IMR-90 (cell line): Measurements from ENCODE around the gene HOXA7. TPM values are rescaled to one million over a fixed set of nuclear protein-coding genes. Genes with fewer than 3 reads are reported as not detected.

Experiments used
- ATAC-seq: fragments of 200-7000 bp; cut with Tn5 transposase; 2 replicates; pipeline ENCODE4 v1.9.1; 2020; ENCODE audit warnings: low read depth, mild to moderate bottlenecking, moderate library complexity
- BruUV-seq: library from RNA; stranded (reverse); fragments of 400-500 nt; replicated peaks from 2 replicates; lab custom pipeline; 2021; lab: Mats Ljungman, UMichigan
- CTCF ChIA-PET: fragments of 300-600 bp; formaldehyde crosslinking; extraction: SDS; loops from one replicate; lab custom pipeline; 2021; ENCODE audit warnings: antibody characterized with exemption; lab: Yijun Ruan, JAX
- POLR2A ChIA-PET: fragments of 300-600 bp; sonication (Branson Sonifier 250); formaldehyde crosslinking; loops from one replicate; lab custom pipeline; 2022; ENCODE audit warnings: antibody characterized with exemption; ENCODE audit not compliant: unreplicated experiment; lab: Charles Lee
- DNase-seq: peaks from one replicate; pipeline ENCODE4 v3.0.0; 2013
- H2AFZ ChIP-seq: replicated peaks from 2 replicates; pipeline ENCODE3; 2013; ENCODE audit warnings: low read length, mild to moderate bottlenecking; ENCODE audit not compliant: poor library complexity
- H2AK5ac ChIP-seq: 2 replicates; pipeline ENCODE4 v1.6.1; 2013; ENCODE audit warnings: low read depth, low read length, inconsistent platforms
- H2AK9ac ChIP-seq: replicated peaks from 2 replicates; pipeline ENCODE3; 2013; ENCODE audit warnings: mild to moderate bottlenecking, low read depth, low read length, moderate library complexity; ENCODE audit not compliant: poor library complexity
- H2BK120ac ChIP-seq: 2 replicates; pipeline ENCODE4 v1.6.1; 2013; ENCODE audit warnings: low read depth, low read length, inconsistent platforms
- H2BK15ac ChIP-seq: 3 replicates; pipeline ENCODE4 v1.6.1; 2013; ENCODE audit warnings: low read depth, low read length, inconsistent platforms
- H2BK20ac ChIP-seq: 2 replicates; pipeline ENCODE4 v1.6.1; 2013; ENCODE audit warnings: low read depth, mild to moderate bottlenecking, inconsistent platforms, low read length, moderate library complexity
- H2BK5ac ChIP-seq: 2 replicates; pipeline ENCODE4 v1.6.1; 2013; ENCODE audit warnings: mild to moderate bottlenecking, low read depth, low read length, inconsistent platforms; ENCODE audit not compliant: poor library complexity, severe bottlenecking
- H3K14ac ChIP-seq: replicated peaks from 2 replicates; pipeline ENCODE4 v1.6.1; 2013; ENCODE audit warnings: low read depth, low read length, inconsistent platforms
- H3K18ac ChIP-seq: 2 replicates; pipeline ENCODE4 v1.6.1; 2013; ENCODE audit warnings: low read depth, low read length, control low read depth
- H3K23ac ChIP-seq: 2 replicates; pipeline ENCODE4 v1.6.1; 2013; ENCODE audit warnings: low read depth, low read length, inconsistent platforms
- H3K27ac ChIP-seq: 2 replicates; pipeline ENCODE4 v1.5.1; 2013; ENCODE audit warnings: mild to moderate bottlenecking, control low read depth, low read length; ENCODE audit not compliant: insufficient read depth
- H3K27me3 ChIP-seq: 2 replicates; pipeline ENCODE4 v1.6.1; 2013; ENCODE audit warnings: low read length; ENCODE audit not compliant: control insufficient read depth, insufficient read depth
- H3K36me3 ChIP-seq: 2 replicates; pipeline ENCODE4 v1.6.1; 2013; ENCODE audit warnings: low read length, mixed read lengths; ENCODE audit not compliant: control insufficient read depth, insufficient read depth
- H3K4ac ChIP-seq: 2 replicates; pipeline ENCODE4 v1.6.1; 2013; ENCODE audit warnings: low read depth, low read length, inconsistent platforms
- H3K4me1 ChIP-seq: 2 replicates; pipeline ENCODE4 v1.6.1; 2013; ENCODE audit warnings: low read length, mixed read lengths; ENCODE audit not compliant: control insufficient read depth, insufficient read depth
- H3K4me2 ChIP-seq: 2 replicates; pipeline ENCODE4 v1.6.1; 2013; ENCODE audit warnings: low read depth, mild to moderate bottlenecking, control low read depth, low read length, moderate library complexity
- H3K4me3 ChIP-seq: 2 replicates; pipeline ENCODE4 v1.5.1; 2013; ENCODE audit warnings: low read depth, mild to moderate bottlenecking, control low read depth, low read length, moderate library complexity; ENCODE audit not compliant: insufficient read depth
- H3K56ac ChIP-seq: 2 replicates; pipeline ENCODE4 v1.6.1; 2013; ENCODE audit warnings: low read length, inconsistent platforms; ENCODE audit not compliant: insufficient read depth; ENCODE audit errors: extremely low read depth
- H3K79me1 ChIP-seq, 2 experiments: 2 replicates each; pipeline ENCODE4 v1.6.1; 2013; ENCODE audit warnings: low read length in 2 of 2, inconsistent platforms in 1 of 2, low read depth in 1 of 2
- H3K9ac ChIP-seq: 2 replicates; pipeline ENCODE4 v1.6.1; 2013; ENCODE audit warnings: low read depth, low read length, control low read depth
- H3K9me1 ChIP-seq: 2 replicates; pipeline ENCODE4 v1.6.1; 2013; ENCODE audit warnings: low read length, inconsistent platforms; ENCODE audit not compliant: insufficient read depth
- H3K9me3 ChIP-seq: 2 replicates; pipeline ENCODE4 v1.6.1; 2013; ENCODE audit warnings: low read length; ENCODE audit not compliant: control insufficient read depth, insufficient read depth
- H4K20me1 ChIP-seq: 2 replicates; pipeline ENCODE4 v1.6.1; 2013; ENCODE audit warnings: low read length, inconsistent platforms; ENCODE audit not compliant: insufficient read depth
- H4K5ac ChIP-seq: 2 replicates; pipeline ENCODE4 v1.6.1; 2013; ENCODE audit warnings: mild to moderate bottlenecking, low read depth, low read length, control low read depth
- H4K8ac ChIP-seq, 2 experiments: 2 replicates each; pipeline ENCODE4 v1.6.1; 2013; ENCODE audit warnings: low read depth in 2 of 2, low read length in 2 of 2, control low read depth in 1 of 2, inconsistent platforms in 1 of 2
- H4K91ac ChIP-seq: 2 replicates; pipeline ENCODE4 v1.6.1; 2013; ENCODE audit warnings: low read depth, low read length, inconsistent platforms; ENCODE audit not compliant: insufficient read depth
- CHD1 ChIP-seq: IDR thresholded peaks from 2 replicates; pipeline ENCODE4 v1.6.1; 2012; ENCODE audit warnings: low read depth, low read length, improper control_type of control experiment
- POLR2A ChIP-seq: IDR thresholded peaks from 2 replicates; pipeline ENCODE4 v1.6.1; 2012; ENCODE audit warnings: mild to moderate bottlenecking, low read depth, low read length
- WGBS, 2 experiments: methylation state at CpG; one replicate each; pipeline versions ENCODE4 v1.1.5 to v1.1.7; 2013; ENCODE audit warnings: missing lambda C conversion rate in 2 of 2; ENCODE audit not compliant: insufficient read length in 1 of 2; ENCODE audit errors: extremely low coverage in 2 of 2; 5-methylcytosine and 5-hydroxymethylcytosine counted together
- dilution Hi-C: fragments of 300-500 bp; cut with HindIII; formaldehyde crosslinking; loops from one replicate; pipeline ENCODE4 v1.14.3; 2018; ENCODE audit warnings: low sequenced_read_pairs; ENCODE audit not compliant: unreplicated experiment
- in situ Hi-C: fragments of 300-500 bp; cut with MboI; formaldehyde crosslinking; loops from 3 replicates; pipeline ENCODE4 v1.14.3; 2019; ENCODE audit warnings: low sequenced_read_pairs, inconsistent platforms, mixed read lengths
- intact Hi-C: fragments of 100-400 bp; cut with micrococcal nuclease; formaldehyde crosslinking; loops from 2 replicates; pipeline ENCODE4 v1.10.0; 2022
- polyA plus RNA-seq, 3 experiments: library from polyadenylated mRNA; depleted of rRNA; stranded (reverse); fragments of >200 nt; gene quantifications; 2 replicates each; pipeline ENCODE4 v1.2.3, GENCODE V29; 2012; ENCODE audit warnings: low replicate concordance in 1 of 3
- total RNA-seq: library from RNA; depleted of rRNA; stranded (reverse); fragments of >200 nt; gene quantifications from 2 replicates; pipeline ENCODE4 v1.2.3, GENCODE V29; 2012

The HOXA7 gene
- total and polyA plus RNA-seq, 2 of the 4 experiments (the other 2 are of a cell fraction), result 0.18 to 1.7 TPM

DNA sequence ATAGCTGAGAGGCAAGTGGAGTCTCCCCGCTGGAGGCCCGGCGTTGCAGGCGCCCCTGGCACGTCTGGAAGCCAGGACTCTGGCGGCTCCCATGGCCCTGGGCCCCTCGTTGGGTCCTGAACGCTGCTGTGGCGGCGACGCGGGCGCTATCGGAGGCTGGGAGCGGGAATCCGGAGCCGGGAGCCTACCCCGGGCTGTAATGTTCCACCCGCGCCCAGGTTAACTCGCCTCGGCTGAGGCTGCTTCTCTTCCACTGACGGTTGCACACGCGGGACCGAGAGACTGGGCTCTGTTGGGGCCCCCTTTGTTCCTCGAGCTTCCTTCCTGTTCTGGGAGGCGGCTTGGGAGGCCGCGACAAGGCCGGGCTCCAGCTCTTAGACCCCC, 11.7 kb downstream of the HOXA7 start:
- in situ Hi-C loops, result loop anchor here (5.0 to 10.0 kb wide), 3 partner anchors 42 to 950 kb away; partner anchors contain the start of gene HOXA2
- Histone ChIP-seq H2AFZ (peak overlapping the region; percentile 90), H3K27me3 (no peaks in the 10 kb centered on the region), H3K36me3 (peaks cover 9% of the 10 kb centered on the region), H4K8ac (peak overlapping the region; percentile 58 to 84), H4K20me1 (no peaks in the 10 kb centered on the region), H3K4me2 (peak overlapping the region; percentile 83), H2BK120ac (peak overlapping the region; percentile 73), H3K79me1 (peaks cover 9 to 35% of the 10 kb centered on the region in 2 experiments; a peak in 3 of 4 replicates), H3K9me1 (no peaks in the 10 kb centered on the region), H3K4me3 (peak overlapping the region; percentile 40), H3K4me1 (peaks cover 18% of the 10 kb centered on the region), H3K9ac (peak overlapping the region; percentile 87), H3K18ac (peak overlapping the region; percentile 77; the same call in 1 of the 2 replicates), H2BK20ac (peak overlapping the region; percentile 30; the same call in 1 of the 2 replicates), H2AK5ac (no peak overlapping the region), H3K56ac (peak overlapping the region; percentile 56; the same call in 1 of the 2 replicates), H2BK5ac (peak overlapping the region; percentile 66), H3K27ac (peak overlapping the region; percentile 80), H3K4ac (peak overlapping the region; percentile 79), H2BK15ac (peak overlapping the region; percentile 33; the same call in 1 of the 3 replicates), H3K14ac (peak overlapping the region; percentile 51), H2AK9ac (peak overlapping the region; percentile 69), H3K23ac (peak overlapping the region; percentile 86), H4K5ac (peak overlapping the region; percentile 76; the same call in 1 of the 2 replicates), H3K9me3 (no peaks in the 10 kb centered on the region), H4K91ac (peak overlapping the region; percentile 76; the same call in 1 of the 2 replicates)
- intact Hi-C loops, result loop anchor here (5.0 kb wide), 2 partner anchors 1052 to 1252 kb away; no protein-coding TSS in a partner anchor
- ChIA-PET CTCF (interaction anchor here (0.5 to 1.9 kb wide), 12 partner anchors 8 to 1888 kb away, joined by 3 to 6 read pairs (median 4); partner anchors contain the start of gene HOXA3), POLR2A (no interaction called here)
- WGBS, 2 experiments, result 2% methylated on average over 26 of the region's 31 CpGs; no CpG with 5 or more reads in 1 of the 2 experiments
- DNase-seq (no peak), ATAC-seq (no peak)
- TF ChIP-seq CHD1 (no peak), POLR2A (peak; percentile 18)
- BruUV-seq, result no TSS peak
- dilution Hi-C loops, result no loop called here
